D341Med (cell line): ENCODE measurements around the gene MRPS6.
A peak's percentile ranks its signal among the peaks of the same experiment; 100 is the strongest.

Experiments
- DNase-seq: peaks from one replicate; pipeline ENCODE4 v3.0.0; 2012; ENCODE audit warnings: low spot score

Gene MRPS6

DNA sequence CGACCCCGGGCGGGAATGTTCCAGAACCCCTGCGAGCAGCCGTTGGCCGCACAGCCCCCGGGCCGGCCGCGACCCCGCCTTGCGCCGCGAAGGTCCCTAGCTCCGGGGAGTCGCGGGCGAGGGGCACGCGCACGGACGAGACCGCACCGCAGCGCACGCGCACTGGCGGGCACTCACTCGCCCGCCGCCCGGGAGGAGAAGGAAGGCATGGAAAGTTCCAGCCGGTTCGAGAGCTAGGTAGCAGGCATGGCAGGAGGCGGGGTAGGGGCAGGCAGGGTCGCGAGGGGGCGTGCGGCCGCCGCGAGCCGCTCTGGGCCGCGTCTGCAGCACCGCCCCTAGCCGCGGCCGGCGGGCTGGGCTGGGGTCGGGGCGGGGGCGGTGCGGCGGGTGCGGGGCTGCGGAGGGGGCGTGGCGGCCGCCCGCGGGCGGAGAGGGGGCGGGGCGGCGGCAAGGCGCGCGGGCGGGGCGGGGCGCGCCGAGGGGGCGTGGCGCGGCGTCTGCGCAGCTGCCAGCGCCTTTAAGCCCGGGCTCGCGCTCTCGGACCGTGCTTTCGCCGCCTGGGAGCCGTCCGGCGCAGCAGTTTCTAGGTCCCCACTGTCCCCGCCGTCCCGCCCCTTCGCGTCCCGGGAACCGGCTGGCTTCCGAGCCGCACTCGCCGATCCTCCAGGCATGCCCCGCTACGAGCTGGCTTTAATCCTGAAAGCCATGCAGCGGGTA lies at the start of gene MRPS6, which contains the start of gene SLC5A3:
Gene MRPS6, plus strand, starts transcription at position 547 of the 717 bp plus-strand sequence. Its CDS starts 123 bp downstream, at position 670.
Gene SLC5A3, plus strand, starts transcription at position 547 of the 717 bp plus-strand sequence. CDS start 21,621 bp downstream, outside the sequence.
- peak; percentile 98 for DNase-seq

DNA sequence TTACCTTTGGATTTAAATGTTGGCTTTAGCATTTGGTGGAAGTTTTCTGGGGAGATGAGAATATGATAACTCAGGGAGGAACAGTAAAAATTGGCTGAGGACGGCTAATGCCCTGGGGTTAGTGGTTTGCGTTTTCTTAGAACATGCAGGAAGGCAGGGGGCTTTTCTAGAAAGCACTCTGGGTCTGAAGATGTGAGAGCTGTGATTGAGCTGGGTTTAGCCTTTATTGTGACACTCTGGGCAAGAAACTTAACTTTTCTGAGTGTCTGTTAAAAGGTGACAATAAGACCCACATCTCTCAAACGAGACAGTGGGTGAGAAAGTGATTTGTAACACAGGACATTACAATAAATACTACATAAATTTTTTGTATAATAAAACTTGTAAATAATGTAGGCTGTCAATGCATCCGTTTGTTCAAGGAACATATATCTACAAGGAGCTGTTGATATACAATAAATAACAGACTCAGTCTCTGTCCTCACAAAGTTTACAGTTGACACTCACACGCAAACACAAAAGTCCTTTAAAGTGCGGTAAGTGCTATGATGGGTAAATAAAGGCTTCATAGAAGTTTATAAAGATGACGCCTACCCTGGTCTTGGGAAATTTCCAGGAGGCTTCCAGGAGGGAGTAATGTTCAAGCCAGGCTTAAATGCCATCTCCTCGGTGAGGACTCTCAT lies 49.5 kb upstream of the MRPS6 start:
- no peak for DNase-seq

DNA sequence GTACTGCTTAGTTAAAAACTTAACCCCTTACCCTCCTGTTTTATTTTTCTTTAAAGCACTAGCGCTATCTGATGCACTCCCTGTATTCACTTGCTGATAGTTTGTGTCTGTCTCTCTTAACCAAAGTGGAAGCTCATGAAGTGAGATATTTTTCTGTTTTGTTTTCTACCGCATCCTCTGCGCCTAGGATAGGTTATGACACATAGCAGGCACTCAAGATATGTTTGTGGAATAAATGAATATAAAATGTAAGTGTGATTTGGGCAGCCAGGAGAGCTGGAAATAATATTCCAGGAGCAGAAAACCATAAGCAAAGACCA lies 49.0 kb upstream of the MRPS6 start:
- no peak for DNase-seq

DNA sequence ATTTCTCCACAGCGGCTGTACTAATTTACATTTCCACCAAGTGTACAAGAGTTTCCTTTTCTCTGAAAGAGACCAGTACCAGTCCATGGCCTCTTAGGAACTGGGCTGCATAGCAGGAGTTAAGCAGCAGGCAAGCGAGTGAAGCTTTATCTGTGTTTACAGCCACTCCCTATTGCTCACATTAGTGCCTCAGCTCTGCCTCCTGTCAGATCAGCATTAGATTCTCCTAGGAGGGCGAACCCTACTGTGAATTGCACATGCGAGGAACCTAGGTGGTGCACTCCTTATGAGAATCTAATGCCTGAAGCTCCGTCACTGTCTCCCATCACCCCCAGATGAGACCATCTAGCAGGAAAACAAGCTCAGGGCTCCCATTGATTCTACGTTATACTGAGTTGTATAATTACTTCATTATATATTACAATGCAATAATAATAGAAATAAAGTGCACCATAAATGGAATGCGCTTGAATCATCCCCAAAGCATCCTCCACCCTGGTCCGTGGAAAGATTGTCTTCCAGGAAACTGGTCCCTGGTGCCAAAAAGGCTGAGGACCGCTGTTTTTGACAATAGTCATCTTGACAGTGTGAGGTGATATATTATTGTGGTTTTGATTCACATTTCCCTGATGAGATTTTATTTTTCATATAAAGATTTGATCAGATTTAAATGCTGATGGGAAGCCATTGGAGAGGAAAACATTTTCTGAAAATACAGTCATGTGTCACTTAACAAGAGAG lies 45.5 kb upstream of the MRPS6 start:
- no peak for DNase-seq

DNA sequence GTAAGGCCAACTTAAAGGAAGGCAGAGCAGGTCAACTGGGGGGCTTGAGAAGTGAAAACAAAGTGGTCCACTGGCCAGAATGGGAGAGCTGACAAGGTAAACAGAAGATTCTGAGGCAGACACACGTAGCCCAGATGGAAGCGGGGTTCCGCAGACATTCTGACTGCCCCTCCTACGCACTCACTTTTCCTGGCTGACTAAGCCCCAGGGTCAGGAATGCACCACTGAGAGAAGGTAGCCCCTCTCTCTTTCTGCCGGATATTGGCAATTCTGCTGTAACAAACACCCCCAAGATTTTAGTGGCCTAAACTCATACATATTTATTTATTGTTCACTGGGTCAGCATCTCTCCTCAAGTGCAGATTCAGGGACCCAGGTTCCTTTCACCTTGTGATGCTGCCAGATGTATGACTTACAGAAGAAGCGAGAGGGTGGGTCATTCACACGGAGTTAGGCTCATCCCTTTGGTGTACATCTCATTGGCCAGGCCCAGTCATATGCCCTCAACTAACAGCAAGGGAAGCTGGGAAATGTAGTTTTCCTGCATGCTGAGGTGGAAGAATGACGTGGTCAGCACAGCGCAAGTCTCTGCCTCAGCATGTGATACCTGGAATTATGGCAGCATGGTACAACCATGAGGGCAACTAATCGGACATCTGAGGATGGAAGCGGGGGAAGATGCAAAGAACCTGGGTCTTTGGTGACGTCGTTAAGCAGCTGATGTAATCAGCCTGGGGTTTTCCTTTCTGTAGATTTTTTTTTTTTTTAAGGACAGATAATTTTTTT lies 43.4 kb upstream of the MRPS6 start:
- DNase-seq: peak; percentile 43

DNA sequence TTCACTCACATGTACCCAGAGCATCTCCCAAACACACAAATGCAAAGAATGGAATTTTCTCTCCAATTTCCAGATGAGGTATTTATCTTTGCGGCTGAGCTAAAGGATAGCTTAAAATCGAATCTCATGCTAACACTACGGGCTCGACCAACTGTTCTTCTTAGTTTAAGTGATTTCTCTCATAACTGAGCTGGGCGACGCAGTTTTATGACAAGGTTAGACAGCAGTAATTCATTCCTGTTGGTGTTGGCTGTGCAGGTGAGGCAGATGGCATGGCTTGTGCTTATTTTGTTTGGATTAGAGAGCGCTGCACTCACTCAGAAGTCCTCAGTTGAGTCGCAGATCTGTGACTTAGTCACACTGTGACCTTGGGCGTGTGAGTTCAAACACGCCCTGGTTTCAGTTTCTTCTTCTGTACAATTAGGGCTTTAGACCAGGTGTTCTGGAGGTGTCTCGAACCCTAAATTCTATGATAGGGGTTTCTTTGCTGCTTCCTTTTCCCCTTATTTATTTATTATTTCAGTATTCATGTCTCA lies 41.5 kb upstream of the MRPS6 start:
- DNase-seq: no peak

DNA sequence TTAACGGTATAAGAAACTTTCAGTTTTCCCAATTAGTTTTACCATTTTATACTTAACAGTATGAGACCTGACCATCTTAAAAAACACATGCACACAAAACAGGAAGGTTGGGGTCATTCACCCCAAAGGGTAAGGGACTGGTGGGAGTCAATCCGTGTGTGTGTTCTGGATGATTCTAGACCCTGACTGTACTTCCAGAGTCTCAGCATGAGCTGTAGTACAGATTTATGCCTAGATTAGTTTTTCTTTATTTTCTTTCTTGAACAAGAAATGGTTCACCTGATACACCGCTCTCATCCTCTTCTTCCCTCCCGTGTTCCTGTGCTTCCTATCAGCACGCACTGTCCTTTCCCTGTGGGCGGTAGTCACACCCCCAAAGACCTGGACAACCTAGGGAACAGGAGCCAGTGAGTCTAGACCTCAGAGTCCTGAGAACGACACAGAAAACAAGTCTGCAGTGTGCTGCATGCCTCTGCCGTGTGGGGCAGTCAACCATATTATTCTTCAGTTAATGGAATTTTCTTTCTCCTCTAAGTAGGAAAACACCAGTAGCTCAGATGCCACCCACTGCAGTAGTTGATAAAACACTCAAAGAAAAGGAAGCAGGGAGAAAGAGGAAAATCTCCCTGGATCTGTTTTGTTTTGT lies 38.9 kb upstream of the MRPS6 start:
- no peak for DNase-seq

DNA sequence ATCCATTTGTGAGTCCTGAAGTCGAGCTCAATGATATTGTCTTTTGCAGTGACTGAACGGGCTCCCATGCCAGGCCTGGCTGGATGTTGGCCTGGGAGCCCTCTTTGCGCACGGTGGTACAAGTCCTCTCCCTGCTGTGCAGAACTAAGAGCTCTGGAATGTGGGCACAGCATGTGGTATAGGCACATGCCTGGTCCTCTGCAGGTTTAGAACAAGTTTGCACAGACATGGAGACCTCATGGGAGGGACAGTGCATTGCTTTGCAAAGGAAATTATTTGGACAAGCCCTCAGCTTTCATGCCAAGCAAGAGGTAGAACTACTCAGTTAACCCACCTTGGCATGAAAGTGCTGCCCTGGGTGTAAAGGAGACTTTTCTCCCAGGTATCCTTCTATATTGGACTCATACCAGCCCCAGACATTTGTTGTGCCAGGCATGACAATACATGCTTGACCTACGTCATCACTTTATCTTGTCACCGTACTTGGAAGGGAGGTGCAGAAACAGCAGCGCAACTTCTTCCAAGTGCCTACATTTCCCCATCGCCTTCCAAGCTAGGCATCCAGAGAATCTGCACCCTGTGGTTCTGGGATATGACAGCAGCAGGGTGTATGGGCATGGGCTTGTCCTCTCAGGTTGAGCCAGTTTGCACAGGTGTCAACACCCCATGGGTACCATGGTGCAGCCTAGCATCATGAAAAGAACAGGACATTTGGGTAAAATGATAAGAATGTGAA lies 37.6 kb upstream of the MRPS6 start:
- DNase-seq: no peak

DNA sequence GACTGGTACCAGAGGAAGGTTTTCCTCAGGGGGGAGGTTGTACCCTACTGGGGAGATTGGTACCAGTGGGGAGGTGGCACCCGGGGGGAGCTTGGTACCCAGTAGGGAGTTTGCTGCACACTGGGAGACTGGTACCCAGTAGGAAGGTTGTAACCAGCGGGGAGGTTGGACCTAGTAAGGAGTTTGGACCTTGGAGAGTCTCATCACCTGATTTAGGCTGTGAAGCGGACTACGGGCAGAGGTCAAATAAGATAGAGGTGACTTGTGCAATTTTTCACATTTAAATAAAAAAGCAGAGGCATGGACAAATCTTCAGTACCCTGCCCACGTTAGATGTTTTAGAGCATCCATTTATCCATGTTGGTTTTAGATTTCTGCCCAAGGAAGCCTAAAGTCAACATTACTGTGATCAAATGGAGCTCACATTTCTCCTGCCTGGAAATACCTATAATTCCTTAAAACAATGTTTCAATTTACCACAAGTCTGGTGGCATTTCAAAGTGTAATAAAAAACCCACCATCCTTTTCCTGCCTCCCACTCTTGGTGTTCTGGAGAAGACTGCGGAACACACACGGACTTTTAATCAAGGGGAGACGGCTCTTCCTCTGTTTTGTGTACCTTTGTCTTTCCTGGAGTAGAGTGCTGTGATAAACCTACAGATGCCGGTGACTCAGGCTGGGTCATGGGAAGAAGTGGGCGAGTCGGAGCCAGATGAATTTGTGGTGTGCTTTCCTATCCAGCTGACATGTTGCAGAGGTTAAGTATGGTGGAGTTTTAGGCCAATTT lies 36.2 kb upstream of the MRPS6 start:
- DNase-seq: no peak

DNA sequence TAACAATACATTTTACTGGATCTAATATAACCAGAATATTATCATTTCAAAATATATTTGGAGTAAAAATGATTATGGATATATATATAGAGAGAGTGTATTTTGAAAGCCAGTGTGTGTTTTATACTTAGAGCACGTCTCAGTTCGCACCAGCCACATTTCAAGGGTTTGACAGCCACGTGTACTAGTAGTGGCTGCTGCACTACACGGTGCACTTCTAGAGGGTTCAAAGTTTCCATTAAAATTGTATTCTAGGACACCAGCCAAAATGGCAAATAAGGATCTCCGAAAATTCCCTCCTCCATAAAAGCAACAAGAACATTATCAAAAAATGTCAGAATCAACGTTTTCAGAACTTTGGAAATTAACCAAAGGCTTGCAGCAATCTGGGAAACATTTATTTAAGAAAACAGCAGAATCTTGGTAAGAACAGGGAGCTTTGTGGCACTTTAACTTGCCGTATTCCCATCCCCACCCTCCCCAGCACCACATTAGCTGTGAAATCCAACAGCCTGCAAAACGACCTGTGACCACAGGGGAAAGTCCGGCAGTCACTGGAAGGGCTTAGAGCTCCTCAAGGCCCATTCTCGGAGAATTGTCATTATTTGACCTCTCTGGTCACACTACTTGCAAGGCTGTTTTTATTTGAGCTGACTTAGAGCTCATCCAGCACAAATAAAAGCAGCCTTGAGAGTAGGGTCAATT lies 33.5 kb upstream of the MRPS6 start:
- DNase-seq: no peak

DNA sequence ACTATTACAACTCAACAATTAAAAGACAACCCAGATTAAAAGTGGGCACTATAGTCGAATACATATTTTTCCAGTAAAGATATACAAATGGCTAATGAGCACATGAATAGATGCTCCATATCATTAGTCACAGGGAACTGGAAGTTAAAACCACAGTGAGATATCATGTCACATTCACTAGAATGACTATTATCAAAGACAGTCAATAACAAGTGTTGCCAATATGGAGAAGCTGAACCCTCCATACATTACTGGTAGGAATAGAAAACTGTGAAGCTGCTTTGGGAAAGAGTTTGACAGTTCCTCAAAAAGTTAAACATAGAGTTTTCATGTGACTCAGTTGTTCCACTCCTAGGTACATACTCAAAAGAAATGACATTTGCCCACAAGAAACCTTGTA lies 30.6 kb upstream of the MRPS6 start:
- no peak for DNase-seq

DNA sequence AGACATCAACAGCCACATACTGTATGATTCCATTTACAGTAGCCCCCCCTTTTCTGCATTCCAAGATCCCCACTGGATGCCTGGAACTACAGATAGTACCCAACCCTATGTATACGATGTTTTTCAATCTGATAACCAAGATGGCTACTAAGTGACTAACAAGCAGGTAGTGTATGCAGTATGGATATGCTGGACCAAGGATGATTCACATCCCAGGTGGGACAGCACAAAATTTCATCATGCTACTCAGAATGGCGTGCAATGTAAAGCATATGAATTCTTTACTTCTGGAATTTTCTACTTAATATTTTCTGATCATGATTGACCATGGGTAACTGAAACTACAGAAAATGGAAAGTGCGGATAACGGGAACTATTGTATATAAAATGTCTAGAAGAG lies 30.0 kb upstream of the MRPS6 start:
- DNase-seq: no peak

DNA sequence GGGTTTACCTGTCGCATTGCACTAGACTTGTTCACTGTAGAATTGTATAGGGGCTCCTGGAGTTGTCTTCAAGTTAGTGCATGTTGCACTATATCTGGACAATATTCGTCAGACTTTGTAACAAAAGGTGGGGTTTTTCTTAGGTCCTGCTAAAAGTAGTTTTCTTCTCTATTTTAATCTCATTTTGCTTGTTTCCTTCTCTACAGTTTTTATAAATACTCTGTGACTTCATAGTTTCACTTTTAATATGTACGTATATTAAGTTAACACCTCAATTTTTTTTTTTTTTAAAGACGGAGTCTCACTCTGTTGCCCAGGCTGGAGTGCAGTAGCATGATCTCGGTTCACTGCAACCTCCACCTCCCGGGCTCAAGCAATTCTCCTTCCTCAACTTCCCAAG lies 26.5 kb upstream of the MRPS6 start:
- no peak for DNase-seq

DNA sequence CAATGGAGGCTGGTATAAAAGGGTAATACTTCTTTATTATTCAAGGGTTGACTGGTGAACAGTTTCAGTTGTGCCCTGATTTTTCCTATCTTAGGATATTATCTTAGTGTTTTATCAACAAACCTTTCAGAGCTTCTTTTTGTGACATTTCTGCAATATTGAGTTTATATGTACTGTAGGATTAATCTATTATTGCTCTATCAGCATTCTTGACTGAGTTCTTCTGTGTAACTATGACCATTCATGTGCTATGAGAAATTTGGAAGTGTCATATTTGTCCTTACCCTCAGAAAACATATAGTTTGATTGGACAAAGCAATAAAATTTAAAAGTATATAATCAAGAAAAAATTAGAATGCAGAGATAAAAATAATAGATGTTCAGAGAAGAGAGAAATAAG lies 25.5 kb upstream of the MRPS6 start:
- no peak for DNase-seq

DNA sequence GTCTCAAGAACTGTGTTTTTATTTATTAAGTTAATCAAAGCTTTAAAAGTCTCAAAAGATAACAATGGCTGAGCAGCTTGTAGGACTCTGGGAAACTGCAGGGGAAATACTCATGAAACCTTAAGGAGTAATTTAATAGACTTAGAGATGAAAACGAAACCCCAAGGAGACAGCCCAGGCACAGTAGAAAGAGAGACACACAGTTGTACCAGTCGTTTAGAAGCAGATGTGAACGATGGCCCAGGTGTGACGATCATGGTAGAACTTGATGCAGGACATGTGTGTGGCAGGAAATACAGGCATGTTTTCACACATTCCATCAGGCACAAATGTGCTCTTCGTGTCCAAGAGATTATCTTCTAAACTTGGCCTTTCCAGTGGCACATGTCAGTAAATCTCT lies 21.2 kb upstream of the MRPS6 start:
- DNase-seq: no peak

DNA sequence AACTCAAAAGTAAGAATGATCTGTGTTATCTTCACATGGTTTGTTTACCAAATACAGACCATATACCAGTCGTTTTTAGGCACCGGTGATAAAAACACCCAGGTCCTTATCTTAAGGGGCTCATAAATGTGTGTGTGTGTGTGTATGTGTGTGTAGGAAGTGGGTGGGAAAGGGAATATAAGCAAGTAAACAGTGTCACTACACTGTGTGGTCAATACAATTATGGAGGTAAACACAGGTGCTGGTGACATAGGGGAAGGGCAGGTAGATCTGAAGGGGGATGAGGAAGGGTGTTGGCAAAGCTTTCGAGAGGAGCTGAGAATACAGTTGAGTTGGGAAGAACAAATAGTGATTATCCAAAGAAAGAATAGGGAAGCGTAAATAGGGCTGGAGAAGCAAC lies 19.1 kb upstream of the MRPS6 start:
- no peak for DNase-seq

DNA sequence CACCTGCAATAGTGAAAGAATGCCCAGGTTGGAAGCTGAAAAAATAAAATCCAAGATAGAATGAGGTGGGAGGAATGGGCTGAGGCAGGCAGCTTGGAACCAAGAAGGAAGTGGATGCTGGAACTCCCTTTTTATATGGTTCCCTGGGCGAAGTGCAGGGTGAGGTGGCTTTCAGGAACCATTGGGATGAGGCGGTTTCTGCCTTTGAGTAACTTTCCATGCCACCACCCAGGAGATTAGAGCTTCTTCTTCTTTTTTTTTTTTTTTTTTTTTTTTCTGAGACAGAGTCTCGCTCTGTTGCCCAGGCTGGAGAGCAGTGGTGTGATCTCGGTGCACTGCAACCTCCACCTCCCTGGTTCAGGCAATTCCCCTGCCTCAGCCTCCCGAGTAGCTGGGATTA lies 17.8 kb upstream of the MRPS6 start:
- no peak for DNase-seq

DNA sequence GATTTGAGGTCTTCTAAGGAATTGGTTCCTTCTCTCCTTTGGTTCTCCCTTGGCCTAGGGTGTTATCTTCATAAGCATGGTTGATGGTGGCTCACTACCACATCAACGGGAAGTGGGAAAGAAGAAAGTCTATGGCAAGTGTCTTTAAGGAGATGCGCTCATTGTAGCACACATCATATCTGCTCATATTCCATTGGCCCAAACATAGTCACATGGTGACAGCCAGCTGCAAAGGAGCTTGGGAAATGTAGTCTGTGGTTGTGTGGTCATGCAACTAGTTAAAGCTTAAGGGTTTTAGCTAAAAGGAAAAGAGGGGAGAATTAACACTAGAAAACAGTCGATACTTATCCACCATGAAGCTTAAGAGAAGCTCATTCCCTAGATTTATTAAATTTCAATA lies 11.4 kb upstream of the MRPS6 start:
- no peak for DNase-seq

DNA sequence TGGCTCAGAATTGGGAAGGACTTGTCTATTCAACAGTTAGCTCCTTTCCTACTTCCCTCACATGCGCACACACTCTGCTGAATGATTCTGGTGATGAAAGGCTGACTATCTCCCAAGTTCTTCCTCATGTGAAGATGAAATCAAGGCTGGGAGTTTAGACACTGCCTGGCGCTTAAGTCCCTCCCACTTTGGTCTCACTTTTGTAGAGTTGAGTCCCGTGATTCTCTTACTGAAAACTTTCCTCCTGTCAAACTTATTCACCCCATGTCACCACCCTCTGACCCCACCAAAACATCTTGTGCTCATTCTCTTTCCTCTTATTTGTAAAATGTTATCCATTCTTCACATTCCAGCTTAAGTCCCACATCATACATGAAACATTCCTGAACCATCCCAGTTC lies 8.4 kb upstream of the MRPS6 start:
- DNase-seq: no peak
